DND-41 (cell line): Measurements from ENCODE around the gene SLCO2A1.

Experiments
- ATAC-seq: fragments of 200-7000 bp; cut with Tn5 transposase; 3 replicates; pipeline ENCODE4 v1.9.1; 2021; ENCODE audit warnings: low read depth; ENCODE audit not compliant: insufficient read depth
- DNase-seq: peaks from one replicate; pipeline ENCODE4 v3.0.0-alpha.2; 2020
- H2AFZ ChIP-seq: 2 replicates; pipeline ENCODE4 v1.6.0; 2012; ENCODE audit warnings: low read depth, low read length
- H3K27ac ChIP-seq: 2 replicates; pipeline ENCODE4 v1.5.1; 2012; ENCODE audit warnings: low read length, inconsistent platforms
- H3K27me3 ChIP-seq: fragments of 200-600 bp; sonication (generic); 2 replicates; pipeline ENCODE4 v1.6.0; 2012; ENCODE audit warnings: low read length, mild to moderate bottlenecking, inconsistent platforms; ENCODE audit not compliant: insufficient read depth, poor library complexity
- H3K36me3 ChIP-seq: 2 replicates; pipeline ENCODE4 v1.5.1; 2012; ENCODE audit warnings: low read length, inconsistent platforms; ENCODE audit not compliant: insufficient read depth
- H3K4me1 ChIP-seq: 2 replicates; pipeline ENCODE4 v1.5.1; 2012; ENCODE audit warnings: mild to moderate bottlenecking, low read length; ENCODE audit not compliant: insufficient read depth
- H3K4me2 ChIP-seq: 2 replicates; pipeline ENCODE4 v1.6.0; 2012; ENCODE audit warnings: mild to moderate bottlenecking, moderate library complexity, low read length, inconsistent platforms; ENCODE audit not compliant: insufficient read depth
- H3K4me3 ChIP-seq, 2 experiments: fragments of 200-600 bp in 1 of 2; shearing (Covaris generic) in 1 of 2; 2 replicates each; pipeline ENCODE4 v1.5.1; 2012 to 2016; ENCODE audit warnings: inconsistent platforms in 2 of 2, low read length in 2 of 2, mild to moderate bottlenecking in 2 of 2, low read depth in 1 of 2, moderate library complexity in 1 of 2
- H3K79me2 ChIP-seq: 2 replicates; pipeline ENCODE4 v1.6.0; 2012; ENCODE audit warnings: low read length, inconsistent platforms; ENCODE audit not compliant: insufficient read depth
- H3K9ac ChIP-seq: 2 replicates; pipeline ENCODE4 v1.6.0; 2012; ENCODE audit warnings: low read depth, mild to moderate bottlenecking, inconsistent platforms, low read length, moderate library complexity
- H3K9me3 ChIP-seq: 2 replicates; pipeline ENCODE4 v1.5.1; 2012; ENCODE audit warnings: low read length, moderate library complexity, mild to moderate bottlenecking, inconsistent platforms; ENCODE audit not compliant: insufficient read depth, severe bottlenecking
- H4K20me1 ChIP-seq: 2 replicates; pipeline ENCODE4 v1.6.0; 2012; ENCODE audit warnings: low read length; ENCODE audit not compliant: insufficient read depth
- CTCF ChIP-seq: IDR thresholded peaks from 2 replicates; pipeline ENCODE4 v1.5.1; 2012; ENCODE audit warnings: borderline replicate concordance, low read length, moderate library complexity, mild to moderate bottlenecking; ENCODE audit not compliant: poor library complexity, severe bottlenecking; ENCODE audit errors: extremely low read depth
- EZH2 ChIP-seq: IDR thresholded peaks from 3 replicates; pipeline ENCODE4 v1.6.1; 2012; ENCODE audit warnings: borderline replicate concordance, low read depth, mild to moderate bottlenecking, moderate library complexity, low read length, inconsistent platforms; ENCODE audit not compliant: severe bottlenecking

Gene SLCO2A1

GRCh38 chr3:133896002-133896761 lies 133.5 kb downstream of the SLCO2A1 start:
- Histone ChIP-seq H3K4me2 (no peak overlapping the region), H3K4me3 (no peak overlapping the region), H2AFZ (no peak overlapping the region; the same call in 1 of the 2 replicates), H3K79me2 (no peaks in the 10 kb centered on the region), H3K4me1 (no peaks in the 10 kb centered on the region), H3K9me3 (no peaks in the 10 kb centered on the region), H3K27ac (no peak overlapping the region), H3K27me3 (no peaks in the 10 kb centered on the region), H3K9ac (no peak overlapping the region), H4K20me1 (no peaks in the 10 kb centered on the region), H3K36me3 (no peaks in the 10 kb centered on the region)
- ATAC-seq (no peak), DNase-seq (no peak)
- TF ChIP-seq CTCF = no peak

GRCh38 chr3:133895208-133896001 lies 134.3 kb downstream of the SLCO2A1 start, which contains the start of gene RAB6B:
RAB6B (minus strand) TSS chr3:133895882; CDS start chr3:133895466, 416 bp downstream.
- no peaks in the 10 kb centered on the region for H4K20me1 ChIP-seq
- no peaks in the 10 kb centered on the region for H3K9me3 ChIP-seq
- H3K4me3 ChIP-seq = no peak within 1 kb of the TSS
- no peak within 1 kb of the TSS for H3K27ac ChIP-seq
- H3K36me3 ChIP-seq = no peaks in the 10 kb centered on the region
- H3K79me2 ChIP-seq = no peaks in the 10 kb centered on the region
- no peaks in the 10 kb centered on the region for H3K27me3 ChIP-seq
- H2AFZ ChIP-seq = no peak within 1 kb of the TSS; the same call in 1 of the 2 replicates
- no peaks in the 10 kb centered on the region for H3K4me1 ChIP-seq
- TF ChIP-seq EZH2 (no peak), CTCF (no peak)
- DNase-seq (no peak), ATAC-seq (no peak)
- no peak within 1 kb of the TSS for H3K4me2 ChIP-seq
- no peak within 1 kb of the TSS for H3K9ac ChIP-seq

GRCh38 chr3:133894353-133895207 lies 135.1 kb downstream of the SLCO2A1 start:
- H3K9ac ChIP-seq = no peak overlapping the region
- no peak for DNase-seq
- no peak overlapping the region for H3K4me2 ChIP-seq
- no peaks in the 10 kb centered on the region for H3K4me1 ChIP-seq
- H3K79me2 ChIP-seq = no peaks in the 10 kb centered on the region
- ATAC-seq = no peak
- no peaks in the 10 kb centered on the region for H4K20me1 ChIP-seq
- H2AFZ ChIP-seq = no peak overlapping the region
- H3K4me3 ChIP-seq = no peak overlapping the region
- H3K27ac ChIP-seq = no peak overlapping the region
- no peaks in the 10 kb centered on the region for H3K9me3 ChIP-seq
- no peaks in the 10 kb centered on the region for H3K36me3 ChIP-seq
- no peaks in the 10 kb centered on the region for H3K27me3 ChIP-seq
- TF ChIP-seq EZH2 (no peak), CTCF (no peak)
